SK-N-SH treated with all-trans-retinoic acid at 6 μM for 48 hours (cell line): Measurements from ENCODE around the gene MARCOL.

Source experiments
- ATAC-seq: fragments of 200-7000 bp; cut with Tn5 transposase; 3 replicates; pipeline ENCODE4 v1.9.1; 2020; ENCODE audit warnings: mild to moderate bottlenecking, moderate library complexity
- ARNTL ChIP-seq: fragments of 450-650 bp; formaldehyde crosslinking; IDR thresholded peaks from 2 replicates; pipeline ENCODE4 v1.5.0; 2020; ENCODE audit warnings: low read depth, mild to moderate bottlenecking, moderate library complexity, borderline replicate concordance
- CSDC2 ChIP-seq: fragments of 250-450 bp; sonication (Bioruptor Pico); IDR thresholded peaks from 2 replicates; pipeline ENCODE4 v1.5.0; 2020; ENCODE audit warnings: mild to moderate bottlenecking, moderate library complexity
- ESRRG ChIP-seq: fragments of 250-450 bp; sonication (Bioruptor Pico); IDR thresholded peaks from 2 replicates; pipeline ENCODE4 v1.6.1; 2021; ENCODE audit warnings: mild to moderate bottlenecking
- ISL1 ChIP-seq: fragments of 250-450 bp; sonication (Bioruptor Pico); IDR thresholded peaks from 2 replicates; pipeline ENCODE4 v2.1.2; 2022; ENCODE audit warnings: mild to moderate bottlenecking, moderate library complexity
- OSR1 ChIP-seq: fragments of 250-450 bp; sonication (Bioruptor Pico); IDR thresholded peaks from 2 replicates; pipeline ENCODE4 v1.8.0; 2022; ENCODE audit warnings: moderate library complexity, mild to moderate bottlenecking, inconsistent platforms
- PPARA ChIP-seq: fragments of 250-450 bp; sonication (Bioruptor Pico); IDR thresholded peaks from 2 replicates; pipeline ENCODE4 v1.5.0; 2020; ENCODE audit warnings: mild to moderate bottlenecking, borderline replicate concordance
- RARB ChIP-seq: fragments of 250-450 bp; sonication (Bioruptor Pico); IDR thresholded peaks from 2 replicates; pipeline ENCODE4 v1.8.0; 2021; ENCODE audit warnings: mild to moderate bottlenecking, moderate library complexity
- SNAI2 ChIP-seq: fragments of 250-450 bp; sonication (Bioruptor Pico); IDR thresholded peaks from 2 replicates; pipeline ENCODE4 v1.5.0; 2020; ENCODE audit warnings: mild to moderate bottlenecking, moderate library complexity
- TCF4 ChIP-seq: fragments of 250-450 bp; sonication (Bioruptor Pico); IDR thresholded peaks from 2 replicates; pipeline ENCODE4 v1.8.0; 2021; ENCODE audit warnings: mild to moderate bottlenecking, moderate library complexity, borderline replicate concordance
- TOX ChIP-seq: fragments of 250-450 bp; sonication (Bioruptor Pico); IDR thresholded peaks from 2 replicates; pipeline ENCODE4 v1.8.0; 2021; ENCODE audit warnings: mild to moderate bottlenecking, moderate library complexity, borderline replicate concordance
- ZC3H10 ChIP-seq: fragments of 250-450 bp; sonication (Bioruptor Pico); IDR thresholded peaks from 2 replicates; pipeline ENCODE4 v1.5.1; 2021; ENCODE audit warnings: mild to moderate bottlenecking, moderate library complexity
- ZFP3 ChIP-seq: fragments of 250-450 bp; sonication (Bioruptor Pico); IDR thresholded peaks from 2 replicates; pipeline ENCODE4 v1.5.0; 2020; ENCODE audit warnings: mild to moderate bottlenecking, moderate library complexity
- ZNF565 ChIP-seq: fragments of 450-650 bp; formaldehyde crosslinking; conservative IDR thresholded peaks from 2 replicates; pipeline ENCODE4 v1.5.0; 2020; ENCODE audit warnings: low read depth, mild to moderate bottlenecking, moderate library complexity
- ZNF70 ChIP-seq: fragments of 450-650 bp; formaldehyde crosslinking; IDR thresholded peaks from 2 replicates; pipeline ENCODE4 v1.5.0; 2020; ENCODE audit warnings: mild to moderate bottlenecking, moderate library complexity
- ZNF8 ChIP-seq: fragments of 450-650 bp; formaldehyde crosslinking; IDR thresholded peaks from 2 replicates; pipeline ENCODE4 v1.5.0; 2020; ENCODE audit warnings: mild to moderate bottlenecking, moderate library complexity
- TF ChIP-seq, protein P1 (sequence below): fragments of 250-450 bp; sonication (Bioruptor Pico); IDR thresholded peaks from 2 replicates; pipeline ENCODE4 v1.8.0; 2021; ENCODE audit warnings: low read depth, mild to moderate bottlenecking, moderate library complexity, borderline replicate concordance
- TF ChIP-seq, protein P2 (sequence below): fragments of 250-450 bp; sonication (Bioruptor Pico); IDR thresholded peaks from 2 replicates; pipeline ENCODE4 v1.5.1; 2021; ENCODE audit warnings: mild to moderate bottlenecking, moderate library complexity
- TF ChIP-seq, protein P3 (sequence below): fragments of 250-450 bp; sonication (Bioruptor Pico); IDR thresholded peaks from 2 replicates; pipeline ENCODE4 v1.5.1; 2020; ENCODE audit warnings: low read depth, mild to moderate bottlenecking, moderate library complexity
- TF ChIP-seq, protein P4 (sequence below): fragments of 250-450 bp; sonication (Bioruptor Pico); IDR thresholded peaks from 2 replicates; pipeline ENCODE4 v1.5.0; 2020; ENCODE audit warnings: mild to moderate bottlenecking, moderate library complexity

The MARCOL gene

DNA sequence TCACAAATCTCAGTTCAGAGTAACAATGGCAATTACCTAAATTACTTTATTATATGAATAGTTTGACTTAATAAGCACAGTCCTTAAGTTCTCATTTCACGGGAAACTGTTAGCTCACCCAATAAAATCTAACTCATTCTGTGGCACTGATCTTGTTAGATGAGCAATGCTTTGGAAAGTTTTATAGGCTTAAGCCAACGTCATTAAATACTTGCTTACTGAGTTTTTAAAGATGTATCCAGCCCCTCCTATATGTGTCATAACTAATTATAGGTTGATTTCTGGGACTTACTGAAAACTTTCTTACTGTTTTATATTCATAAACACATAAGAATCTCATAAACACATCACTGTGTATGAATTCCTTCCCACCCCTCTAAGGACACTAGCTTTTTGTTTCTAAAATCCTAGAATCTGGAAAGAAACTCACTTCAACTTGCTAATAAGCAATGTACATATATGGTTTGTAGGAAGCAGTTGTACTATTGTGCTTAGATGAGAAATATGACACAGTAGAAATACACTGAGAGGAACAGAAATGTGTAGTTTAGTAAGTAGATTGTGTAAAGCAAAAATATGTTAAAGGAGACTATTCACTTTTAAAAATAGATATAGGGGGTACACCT is 14.1 kb upstream of the MARCOL start:
- no peak for ATAC-seq
- TF ChIP-seq ZC3H10 (CRISPR knock-in tag) (no peak), RARB (CRISPR knock-in tag) (no peak)

DNA sequence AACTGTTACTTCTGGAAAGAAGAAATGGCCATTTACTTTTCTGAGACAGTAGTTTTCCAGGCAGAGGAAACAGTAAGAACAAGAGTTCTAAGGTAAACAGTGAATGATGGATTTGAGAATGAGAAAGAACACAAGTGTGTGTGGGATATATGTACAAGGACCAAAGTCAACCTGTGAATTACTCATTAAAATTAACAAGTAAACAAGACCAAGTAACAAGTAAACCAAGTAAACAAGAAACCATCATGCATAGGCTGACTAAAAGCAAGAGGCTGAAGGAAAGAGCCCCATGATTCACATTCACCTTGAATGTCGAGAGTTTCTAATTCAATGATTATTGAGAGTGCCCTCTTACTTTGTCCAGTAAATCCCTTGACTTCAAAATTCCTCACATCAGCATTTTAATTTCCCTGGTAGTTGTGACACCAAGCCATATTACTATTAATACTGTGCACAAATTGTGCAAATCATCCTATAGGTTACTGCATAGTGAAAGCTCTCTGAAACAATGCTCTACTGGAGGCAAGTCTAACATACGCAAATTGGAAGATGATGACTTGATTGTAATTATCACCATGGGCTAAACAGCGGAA is 9.8 kb upstream of the MARCOL start:
- no peak for ATAC-seq
- TF ChIP-seq CSDC2 (CRISPR knock-in tag) (no peak), PPARA (CRISPR knock-in tag) (no peak)

DNA sequence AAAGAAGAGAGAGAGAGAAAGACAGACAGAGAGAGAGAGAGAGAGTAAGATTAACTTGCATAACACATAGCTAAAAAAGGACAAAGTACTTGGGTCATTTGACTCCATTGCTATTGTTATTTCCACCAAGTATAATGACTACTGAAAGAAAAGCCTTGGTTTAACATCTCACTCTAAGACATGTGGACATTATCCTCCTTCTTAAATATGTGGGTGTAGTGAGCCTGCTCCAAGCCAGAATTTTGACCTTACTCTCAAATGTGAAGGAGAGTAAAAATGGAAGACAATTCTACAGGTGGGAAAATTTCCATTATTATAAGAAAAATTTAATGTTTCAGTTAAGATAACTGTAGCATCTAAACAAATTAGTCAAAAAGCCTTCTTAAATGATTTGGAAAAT is 8.5 kb upstream of the MARCOL start:
- TF ChIP-seq SNAI2 (CRISPR knock-in tag) (no peak), OSR1 (no peak), ZFP3 (CRISPR knock-in tag) (no peak), ESRRG (CRISPR knock-in tag) (no peak), ZC3H10 (CRISPR knock-in tag) (no peak), CSDC2 (CRISPR knock-in tag) (no peak), RARB (CRISPR knock-in tag) (no peak), ZNF565 (CRISPR knock-in tag) (no peak), ZNF70 (CRISPR knock-in tag) (no peak), TCF4 (CRISPR knock-in tag) (no peak), ARNTL (CRISPR knock-in tag) (no peak)
- TF ChIP-seq, protein P1, sequence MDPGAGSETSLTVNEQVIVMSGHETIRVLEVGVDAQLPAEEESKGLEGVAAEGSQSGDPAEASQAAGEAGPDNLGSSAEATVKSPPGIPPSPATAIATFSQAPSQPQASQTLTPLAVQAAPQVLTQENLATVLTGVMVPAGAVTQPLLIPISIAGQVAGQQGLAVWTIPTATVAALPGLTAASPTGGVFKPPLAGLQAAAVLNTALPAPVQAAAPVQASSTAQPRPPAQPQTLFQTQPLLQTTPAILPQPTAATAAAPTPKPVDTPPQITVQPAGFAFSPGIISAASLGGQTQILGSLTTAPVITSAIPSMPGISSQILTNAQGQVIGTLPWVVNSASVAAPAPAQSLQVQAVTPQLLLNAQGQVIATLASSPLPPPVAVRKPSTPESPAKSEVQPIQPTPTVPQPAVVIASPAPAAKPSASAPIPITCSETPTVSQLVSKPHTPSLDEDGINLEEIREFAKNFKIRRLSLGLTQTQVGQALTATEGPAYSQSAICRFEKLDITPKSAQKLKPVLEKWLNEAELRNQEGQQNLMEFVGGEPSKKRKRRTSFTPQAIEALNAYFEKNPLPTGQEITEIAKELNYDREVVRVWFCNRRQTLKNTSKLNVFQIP (CRISPR knock-in tag) = no peak
- TF ChIP-seq, protein P2, sequence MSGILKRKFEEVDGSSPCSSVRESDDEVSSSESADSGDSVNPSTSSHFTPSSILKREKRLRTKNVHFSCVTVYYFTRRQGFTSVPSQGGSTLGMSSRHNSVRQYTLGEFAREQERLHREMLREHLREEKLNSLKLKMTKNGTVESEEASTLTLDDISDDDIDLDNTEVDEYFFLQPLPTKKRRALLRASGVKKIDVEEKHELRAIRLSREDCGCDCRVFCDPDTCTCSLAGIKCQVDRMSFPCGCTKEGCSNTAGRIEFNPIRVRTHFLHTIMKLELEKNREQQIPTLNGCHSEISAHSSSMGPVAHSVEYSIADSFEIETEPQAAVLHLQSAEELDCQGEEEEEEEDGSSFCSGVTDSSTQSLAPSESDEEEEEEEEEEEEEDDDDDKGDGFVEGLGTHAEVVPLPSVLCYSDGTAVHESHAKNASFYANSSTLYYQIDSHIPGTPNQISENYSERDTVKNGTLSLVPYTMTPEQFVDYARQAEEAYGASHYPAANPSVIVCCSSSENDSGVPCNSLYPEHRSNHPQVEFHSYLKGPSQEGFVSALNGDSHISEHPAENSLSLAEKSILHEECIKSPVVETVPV = no peak
- no peak for ATAC-seq

DNA sequence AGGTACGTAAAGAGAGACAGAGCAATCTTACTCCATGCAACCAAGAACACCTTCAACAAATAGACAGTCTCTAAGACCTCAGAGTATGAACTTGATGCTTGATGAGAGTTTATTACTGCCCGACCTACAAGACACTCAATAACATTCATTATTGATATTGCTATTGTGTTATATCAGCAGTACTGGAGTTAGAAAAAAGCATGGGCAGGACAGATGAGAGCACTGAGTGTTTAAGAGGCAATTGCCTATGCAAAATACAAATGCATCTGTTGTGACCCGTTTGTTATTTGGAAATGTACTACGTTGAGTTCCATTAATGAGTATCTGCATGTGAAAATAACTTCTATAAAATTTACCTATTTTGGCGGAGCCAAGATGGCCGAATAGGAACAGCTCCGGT is 8.1 kb upstream of the MARCOL start:
- ATAC-seq = no peak
- TF ChIP-seq, protein P1 (CRISPR knock-in tag) = no peak
- no peak for TF ChIP-seq PPARA (CRISPR knock-in tag)
- no peak for TF ChIP-seq ZNF565 (CRISPR knock-in tag)
- TF ChIP-seq TCF4 (CRISPR knock-in tag) = no peak
- no peak for TF ChIP-seq TOX
- TF ChIP-seq, protein P2 = no peak
- no peak for TF ChIP-seq ISL1 (CRISPR knock-in tag)
- TF ChIP-seq OSR1 = no peak
- TF ChIP-seq ZNF70 (CRISPR knock-in tag) = no peak
- TF ChIP-seq, protein P3, sequence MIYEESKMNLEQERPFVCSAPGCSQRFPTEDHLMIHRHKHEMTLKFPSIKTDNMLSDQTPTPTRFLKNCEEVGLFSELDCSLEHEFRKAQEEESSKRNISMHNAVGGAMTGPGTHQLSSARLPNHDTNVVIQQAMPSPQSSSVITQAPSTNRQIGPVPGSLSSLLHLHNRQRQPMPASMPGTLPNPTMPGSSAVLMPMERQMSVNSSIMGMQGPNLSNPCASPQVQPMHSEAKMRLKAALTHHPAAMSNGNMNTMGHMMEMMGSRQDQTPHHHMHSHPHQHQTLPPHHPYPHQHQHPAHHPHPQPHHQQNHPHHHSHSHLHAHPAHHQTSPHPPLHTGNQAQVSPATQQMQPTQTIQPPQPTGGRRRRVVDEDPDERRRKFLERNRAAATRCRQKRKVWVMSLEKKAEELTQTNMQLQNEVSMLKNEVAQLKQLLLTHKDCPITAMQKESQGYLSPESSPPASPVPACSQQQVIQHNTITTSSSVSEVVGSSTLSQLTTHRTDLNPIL (CRISPR knock-in tag) = no peak
- TF ChIP-seq, protein P4, sequence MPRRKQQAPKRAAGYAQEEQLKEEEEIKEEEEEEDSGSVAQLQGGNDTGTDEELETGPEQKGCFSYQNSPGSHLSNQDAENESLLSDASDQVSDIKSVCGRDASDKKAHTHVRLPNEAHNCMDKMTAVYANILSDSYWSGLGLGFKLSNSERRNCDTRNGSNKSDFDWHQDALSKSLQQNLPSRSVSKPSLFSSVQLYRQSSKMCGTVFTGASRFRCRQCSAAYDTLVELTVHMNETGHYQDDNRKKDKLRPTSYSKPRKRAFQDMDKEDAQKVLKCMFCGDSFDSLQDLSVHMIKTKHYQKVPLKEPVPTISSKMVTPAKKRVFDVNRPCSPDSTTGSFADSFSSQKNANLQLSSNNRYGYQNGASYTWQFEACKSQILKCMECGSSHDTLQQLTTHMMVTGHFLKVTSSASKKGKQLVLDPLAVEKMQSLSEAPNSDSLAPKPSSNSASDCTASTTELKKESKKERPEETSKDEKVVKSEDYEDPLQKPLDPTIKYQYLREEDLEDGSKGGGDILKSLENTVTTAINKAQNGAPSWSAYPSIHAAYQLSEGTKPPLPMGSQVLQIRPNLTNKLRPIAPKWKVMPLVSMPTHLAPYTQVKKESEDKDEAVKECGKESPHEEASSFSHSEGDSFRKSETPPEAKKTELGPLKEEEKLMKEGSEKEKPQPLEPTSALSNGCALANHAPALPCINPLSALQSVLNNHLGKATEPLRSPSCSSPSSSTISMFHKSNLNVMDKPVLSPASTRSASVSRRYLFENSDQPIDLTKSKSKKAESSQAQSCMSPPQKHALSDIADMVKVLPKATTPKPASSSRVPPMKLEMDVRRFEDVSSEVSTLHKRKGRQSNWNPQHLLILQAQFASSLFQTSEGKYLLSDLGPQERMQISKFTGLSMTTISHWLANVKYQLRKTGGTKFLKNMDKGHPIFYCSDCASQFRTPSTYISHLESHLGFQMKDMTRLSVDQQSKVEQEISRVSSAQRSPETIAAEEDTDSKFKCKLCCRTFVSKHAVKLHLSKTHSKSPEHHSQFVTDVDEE (CRISPR knock-in tag) = no peak
- TF ChIP-seq ZC3H10 (CRISPR knock-in tag) = no peak
- no peak for TF ChIP-seq ZFP3 (CRISPR knock-in tag)
- TF ChIP-seq SNAI2 (CRISPR knock-in tag) = no peak
- no peak for TF ChIP-seq ZNF8
